GM12878 (cell line): Measurements from ENCODE around the gene PTGER4. TPM values are rescaled to one million over a fixed set of nuclear protein-coding genes. Genes with fewer than 3 reads are reported as not detected.

ENCODE experiments used
- ATAC-seq: fragments of 200-7000 bp; cut with Tn5 transposase; 3 replicates; pipeline ENCODE4 v1.9.1; 2020; ENCODE audit warnings: mild to moderate bottlenecking, moderate library complexity
- BruUV-seq: library from RNA; stranded (reverse); fragments of 400-500 nt; replicated peaks from 2 replicates; lab custom pipeline; 2021; lab: Mats Ljungman, UMichigan
- CTCF ChIA-PET: fragments of 300-600 bp; sonication (Branson Sonifier 250); formaldehyde crosslinking; extraction: SDS; loops from one replicate; lab custom pipeline; 2021; ENCODE audit warnings: inconsistent platforms; lab: Yijun Ruan, JAX
- POLR2A ChIA-PET: fragments of 350-600 bp; formaldehyde crosslinking; extraction: SDS; loops from one replicate; lab custom pipeline; 2021; ENCODE audit warnings: inconsistent platforms; lab: Charles Lee
- RAD21 ChIA-PET: fragments of 300-600 bp; sonication (Branson Sonifier 250); formaldehyde crosslinking; loops from one replicate; lab custom pipeline; 2023; ENCODE audit warnings: antibody characterized with exemption; ENCODE audit not compliant: unreplicated experiment; lab: Charles Lee
- SMC1A ChIA-PET: fragments of 300-600 bp; sonication (Branson Sonifier 250); formaldehyde crosslinking; loops from one replicate; lab custom pipeline; 2023; ENCODE audit not compliant: unreplicated experiment, uncharacterized antibody; lab: Charles Lee
- DNase-seq: peaks from one replicate; pipeline ENCODE4 v3.0.0-alpha.2; 2011; ENCODE audit warnings: low read depth, low spot score
- FAIRE-seq: peaks from 3 replicates; lab custom pipeline; 2011; peaks lifted over from hg19 to GRCh38; lab: Jason Lieb, UNC
- H2AFZ ChIP-seq: 2 replicates; pipeline ENCODE4 v1.6.0; 2011; ENCODE audit warnings: low read depth, low read length, control low read depth; ENCODE audit not compliant: control insufficient read depth
- H3K27ac ChIP-seq: 2 replicates; pipeline ENCODE4 v1.5.1; 2011; ENCODE audit warnings: control low read depth; ENCODE audit not compliant: control insufficient read depth, insufficient read depth
- H3K27me3 ChIP-seq, 2 experiments: replicated peaks in 1 of 2; 2 replicates each; pipeline versions ENCODE4 v1.6.0 to v1.6.1; 2011; ENCODE audit warnings: low read length in 1 of 2; ENCODE audit not compliant: control insufficient read depth in 2 of 2, insufficient read depth in 2 of 2
- H3K36me3 ChIP-seq, 2 experiments: 2 replicates each; pipeline ENCODE4 v1.5.1; 2011; ENCODE audit warnings: low read length in 1 of 2; ENCODE audit not compliant: control insufficient read depth in 2 of 2, insufficient read depth in 2 of 2
- H3K4me1 ChIP-seq: 2 replicates; pipeline ENCODE4 v1.6.1; 2011; ENCODE audit warnings: mild to moderate bottlenecking, low read length, moderate library complexity, mixed read lengths; ENCODE audit not compliant: control insufficient read depth, insufficient read depth
- H3K4me2 ChIP-seq: 2 replicates; pipeline ENCODE4 v1.6.0; 2011; ENCODE audit warnings: control low read depth; ENCODE audit not compliant: control insufficient read depth, insufficient read depth
- H3K4me3 ChIP-seq: fragments of 200-600 bp; sonication (generic); 2 replicates; pipeline ENCODE4 v1.5.1; 2016
- H3K79me2 ChIP-seq: 2 replicates; pipeline ENCODE4 v1.6.0; 2011; ENCODE audit warnings: low read length; ENCODE audit not compliant: control insufficient read depth, insufficient read depth
- H3K9ac ChIP-seq: 2 replicates; pipeline ENCODE4 v1.8.0; 2011; ENCODE audit warnings: low read length, control low read depth, mixed read lengths; ENCODE audit not compliant: control insufficient read depth, insufficient read depth
- H3K9me3 ChIP-seq: replicated peaks from 3 replicates; pipeline ENCODE4 v1.5.1; 2011; ENCODE audit warnings: mild to moderate bottlenecking, low read length; ENCODE audit not compliant: control insufficient read depth, insufficient read depth
- H4K20me1 ChIP-seq: 2 replicates; pipeline ENCODE4 v1.6.0; 2011; ENCODE audit not compliant: control insufficient read depth, insufficient read depth
- BCL11A ChIP-seq: IDR thresholded peaks from 2 replicates; pipeline ENCODE4 v1.6.1; 2011; ENCODE audit warnings: low read depth, low read length
- FOXK2 ChIP-seq: fragments of 450-650 bp; IDR thresholded peaks from 2 replicates; pipeline ENCODE4 v1.6.1; 2017; ENCODE audit warnings: mild to moderate bottlenecking, moderate library complexity
- HDAC6 ChIP-seq: fragments of 200-600 bp; sonication (generic); IDR thresholded peaks from one replicate; pipeline ENCODE4 v1.8.0; 2017; ENCODE audit warnings: antibody characterized with exemption; ENCODE audit not compliant: unreplicated experiment
- SMARCA5 ChIP-seq: fragments of 450-650 bp; IDR thresholded peaks from 2 replicates; pipeline ENCODE4 v1.6.1; 2017; ENCODE audit warnings: mild to moderate bottlenecking
- TCF12 ChIP-seq: IDR thresholded peaks from 2 replicates; pipeline ENCODE4 v1.6.1; 2011; ENCODE audit warnings: low read depth, mild to moderate bottlenecking, low read length
- USF2 ChIP-seq: IDR thresholded peaks from 2 replicates; pipeline ENCODE4 v1.6.1; 2011; ENCODE audit warnings: low read depth, low read length, improper control_type of control experiment, borderline replicate concordance
- WGBS: methylation state at CpG from one replicate; pipeline ENCODE4 v1.1.6; 2016; ENCODE audit warnings: low lambda C conversion rate; ENCODE audit not compliant: insufficient replicate concordance, insufficient coverage; ENCODE audit errors: missing lambda C conversion rate; 5-methylcytosine and 5-hydroxymethylcytosine counted together
- in situ Hi-C: fragments of 300-500 bp; cut with MboI; formaldehyde crosslinking; loops from 9 replicates; pipeline ENCODE4 v1.14.3; 2018; ENCODE audit warnings: mixed read lengths
- intact Hi-C: fragments of 100-400 bp; cut with micrococcal nuclease; formaldehyde crosslinking; loops from one replicate; pipeline ENCODE4 v1.14.2; 2022; ENCODE audit not compliant: unreplicated experiment
- polyA plus RNA-seq, 11 experiments: library from polyadenylated mRNA; depleted of rRNA in 4 of 11; unstranded in 6 of 11; stranded (reverse) in 5 of 11; fragments of >200 nt; fragmentation: Nextera tagmentation in 4 of 11; fragmentation: Illumina TruSeq in 1 of 11; extraction: Ambion mirVana in 4 of 11; extraction: Trizol in 1 of 11; gene quantifications; 1 replicate in 1 of 11; 2 replicates in 10 of 11; pipeline versions ENCODE4 v1.2.1 to v1.2.3, GENCODE V29; 2011 to 2016; ENCODE audit warnings: inconsistent platforms in 2 of 11, missing spikeins in 2 of 11, low read depth in 1 of 11
- total RNA-seq, 4 experiments: library from RNA; depleted of rRNA in 3 of 4; stranded (reverse); fragments of >200 nt in 3 of 4; fragmentation: Illumina TruSeq in 1 of 4; extraction: Trizol in 1 of 4; gene quantifications; 2 replicates each; pipeline versions ENCODE4 v1.2.1 to v1.2.3, GENCODE V29; 2013 to 2021

PTGER4 gene
- total and polyA plus RNA-seq, 10 of the 15 experiments (the other 5 are each of a cell fraction or from before 2014, with no cell fraction given): 0.15 to 3.7 (median 0.62) TPM

GRCh38 chr5:40654377-40654991 lies 25.2 kb upstream of the PTGER4 start:
- H3K4me1 ChIP-seq: peaks cover 6% of the 10 kb centered on the region
- DNase-seq: no peak
- H3K79me2 ChIP-seq: no peaks in the 10 kb centered on the region
- no peak for TF ChIP-seq FOXK2
- TF ChIP-seq USF2: no peak
- no peak for TF ChIP-seq HDAC6
- TF ChIP-seq BCL11A: no peak
- TF ChIP-seq SMARCA5: no peak
- TF ChIP-seq TCF12: no peak
- in situ Hi-C loops: no loop called here
- 79% methylated on average over 4 of the region's 4 CpGs for WGBS
- H3K27ac ChIP-seq: no peak overlapping the region
- H4K20me1 ChIP-seq: no peaks in the 10 kb centered on the region
- H3K27me3 ChIP-seq: no peaks in the 10 kb centered on the region
- no peaks in the 10 kb centered on the region for H3K9me3 ChIP-seq
- intact Hi-C loops: no loop called here
- no peak overlapping the region for H3K4me2 ChIP-seq
- ChIA-PET RAD21 (interaction anchor here (0.6 kb wide), 1 partner anchor 31 kb away, joined by 3 read pairs; no protein-coding TSS in a partner anchor), CTCF (interaction anchor here (0.7 kb wide), 1 partner anchor 11 kb away, joined by 3 read pairs; no protein-coding TSS in a partner anchor), SMC1A (interaction anchor here (0.6 to 2.3 kb wide), 2 partner anchors 11 to 22 kb away, joined by 3 to 5 read pairs; no protein-coding TSS in a partner anchor), POLR2A (interaction anchor here (0.6 kb wide), 1 partner anchor 519 kb away, joined by 4 read pairs; no protein-coding TSS in a partner anchor)
- ATAC-seq: no peak
- FAIRE-seq: no peak
- no TSS peak for BruUV-seq
- no peak overlapping the region for H2AFZ ChIP-seq
- no peak overlapping the region for H3K9ac ChIP-seq
- H3K4me3 ChIP-seq: no peak overlapping the region
- no peaks in the 10 kb centered on the region for H3K36me3 ChIP-seq
